GM19035 (cell line): ENCODE results near the gene WNT6.

Source experiments
- ATAC-seq: cut with Tn5 transposase; IDR thresholded peaks from one replicate; pipeline ENCODE4 v1.9.1; 2021; ENCODE audit not compliant: unreplicated experiment

WNT6 gene

GRCh38 chr2:218859556-218859987 is at the start of gene WNT6:
Gene WNT6 (plus strand): TSS chr2:218859805. CDS start chr2:218860038, 233 bp downstream.
- ATAC-seq: no peak

GRCh38 chr2:218810256-218810655 is 49.3 kb upstream of the WNT6 start:
- no peak for ATAC-seq

DNA sequence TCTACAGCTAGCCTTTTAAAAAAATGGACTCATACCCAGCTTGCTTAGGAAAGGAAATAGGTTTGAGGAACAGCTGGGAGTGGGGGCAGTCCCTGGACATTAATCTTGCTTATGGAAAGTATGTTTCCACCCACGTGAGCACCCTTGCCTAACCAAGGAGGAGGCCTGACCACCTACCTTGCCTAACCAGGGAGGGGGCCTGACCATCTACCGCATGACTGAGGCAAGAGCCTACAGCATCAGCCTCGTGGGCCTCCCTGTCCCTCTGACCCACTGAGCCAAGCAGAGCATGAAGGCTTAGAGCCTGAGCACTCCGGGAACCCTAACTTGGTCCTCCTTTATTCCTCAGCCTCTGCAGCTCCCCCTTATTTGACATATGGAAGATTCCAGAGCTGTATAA is 48.2 kb upstream of the WNT6 start:
- no peak for ATAC-seq

- ATAC-seq: no peak
These were observed 47.3 kb upstream of the WNT6 start for GRCh38 chr2:218812096-218812815.

- ATAC-seq: no peak
These were observed 46.7 kb upstream of the WNT6 start for GRCh38 chr2:218812861-218813260.

- ATAC-seq: no peak
These were observed 45.7 kb upstream of the WNT6 start for GRCh38 chr2:218813771-218814460.

DNA sequence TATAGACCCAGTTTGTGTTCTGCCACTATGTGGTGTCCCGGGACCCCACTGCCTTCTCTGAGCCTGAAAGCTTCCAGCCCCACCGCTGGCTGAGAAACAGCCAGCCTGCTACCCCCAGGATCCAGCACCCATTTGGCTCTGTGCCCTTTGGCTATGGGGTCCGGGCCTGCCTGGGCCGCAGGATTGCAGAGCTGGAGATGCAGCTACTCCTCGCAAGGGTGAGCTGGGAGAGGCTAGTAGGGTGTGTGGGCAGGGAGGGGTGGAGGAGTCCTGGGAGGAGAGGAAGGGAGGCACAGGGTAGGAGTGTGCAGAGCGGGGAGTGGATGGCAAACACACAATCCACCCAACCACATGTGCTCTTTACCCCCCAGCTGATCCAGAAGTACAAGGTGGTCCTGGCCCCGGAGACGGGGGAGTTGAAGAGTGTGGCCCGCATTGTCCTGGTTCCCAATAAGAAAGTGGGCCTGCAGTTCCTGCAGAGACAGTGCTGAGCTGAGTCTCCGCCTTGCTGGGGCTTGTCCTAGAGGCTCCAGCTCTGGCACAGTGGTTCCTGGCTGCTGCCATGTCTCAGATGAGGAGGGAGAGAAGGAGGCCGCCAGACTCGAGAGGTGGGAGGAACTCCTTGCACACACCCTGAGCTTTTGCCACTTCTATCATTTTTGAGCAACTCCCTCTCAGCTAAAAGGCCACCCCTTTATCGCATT is 44.9 kb upstream of the WNT6 start:
- no peak for ATAC-seq

DNA sequence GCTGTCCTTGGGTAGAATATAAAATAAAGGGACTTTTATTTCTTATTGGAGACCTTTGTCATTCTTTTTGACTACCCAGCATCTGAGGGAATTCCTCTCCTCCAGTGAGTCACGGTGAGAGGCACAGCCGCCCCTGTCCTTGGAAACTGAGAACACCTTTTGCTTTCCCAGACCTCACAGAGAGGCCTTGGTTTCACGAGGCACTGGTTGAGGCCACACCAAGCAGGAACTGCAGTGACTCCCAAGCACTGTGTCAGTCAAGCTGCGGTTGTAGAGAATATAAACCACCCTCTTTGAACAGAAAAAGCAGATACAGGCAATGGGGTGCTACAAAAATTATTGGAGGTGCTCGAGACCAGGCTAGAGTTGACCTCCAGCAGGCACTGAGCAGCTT is 44.4 kb upstream of the WNT6 start:
- no peak for ATAC-seq

DNA sequence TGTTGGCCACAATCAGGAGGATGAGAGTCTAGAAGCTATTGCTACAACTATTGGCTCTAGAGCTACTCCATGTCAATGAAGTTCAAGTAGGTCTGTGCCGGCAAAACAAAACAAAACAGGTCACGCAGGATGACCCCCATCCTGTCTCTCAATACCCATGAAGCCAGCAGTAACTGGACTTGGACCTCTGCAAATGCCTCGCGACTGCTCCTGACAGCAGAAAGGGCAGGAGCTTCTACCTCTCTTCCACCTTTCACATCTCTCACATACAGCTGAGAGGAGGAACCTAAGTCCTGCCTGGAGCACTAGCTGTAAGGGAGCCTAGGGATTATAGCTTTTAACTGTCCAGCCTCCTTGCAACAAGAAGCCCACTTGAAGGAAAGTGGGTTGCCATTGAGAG is 44.0 kb upstream of the WNT6 start:
- ATAC-seq: no peak

GRCh38 chr2:218816561-218817011 is 43.0 kb upstream of the WNT6 start:
- ATAC-seq: no peak

DNA sequence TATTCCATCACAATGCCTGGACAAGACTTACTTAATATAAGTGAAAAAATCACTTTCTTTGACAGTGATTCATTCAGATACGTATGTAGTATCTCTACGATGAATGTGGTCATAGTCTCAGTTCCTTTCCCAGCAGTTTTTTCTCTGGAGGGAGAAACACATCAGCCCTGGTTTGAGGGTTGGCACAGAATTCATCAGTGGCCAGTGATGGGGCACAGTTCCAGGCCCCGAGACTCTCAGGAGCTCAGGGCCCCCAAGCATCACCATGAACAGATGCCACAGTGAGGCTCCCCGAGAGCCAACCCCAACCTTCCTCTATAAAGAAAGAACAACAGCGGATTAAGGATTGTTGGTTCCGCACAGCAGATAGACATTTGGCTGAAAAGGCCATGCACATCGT is 40.5 kb upstream of the WNT6 start:
- ATAC-seq: no peak

GRCh38 chr2:218820746-218821369 is 38.7 kb upstream of the WNT6 start:
- ATAC-seq: no peak

DNA sequence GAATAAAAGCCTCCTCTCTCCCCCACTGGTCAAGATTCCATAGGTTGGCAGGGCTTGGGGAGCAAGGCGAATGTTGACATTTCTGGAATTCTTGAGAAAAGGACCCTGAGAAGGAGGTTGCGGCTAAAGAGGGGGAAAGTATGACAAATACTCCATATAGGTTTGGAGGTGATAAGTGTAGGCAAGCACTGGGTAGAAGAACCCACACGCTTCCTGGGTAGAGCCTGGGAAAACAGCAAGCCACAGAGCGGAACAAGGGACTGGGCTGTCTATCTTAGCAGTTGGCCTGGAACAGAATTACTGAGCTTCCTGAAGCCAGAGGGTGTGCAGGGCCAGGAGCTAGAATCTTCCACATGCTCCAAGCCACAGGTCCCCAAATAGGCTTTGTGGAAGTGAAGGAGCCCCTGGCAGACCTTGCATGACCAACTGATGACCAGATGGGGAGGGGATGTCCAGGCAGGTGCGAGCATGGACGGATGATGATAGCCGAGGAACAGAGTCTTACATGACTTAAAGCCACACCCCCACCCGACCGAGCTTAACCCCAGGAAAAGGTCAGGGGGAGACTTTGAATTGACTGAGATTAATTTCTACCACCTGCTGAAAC is 37.9 kb upstream of the WNT6 start:
- no peak for ATAC-seq

DNA sequence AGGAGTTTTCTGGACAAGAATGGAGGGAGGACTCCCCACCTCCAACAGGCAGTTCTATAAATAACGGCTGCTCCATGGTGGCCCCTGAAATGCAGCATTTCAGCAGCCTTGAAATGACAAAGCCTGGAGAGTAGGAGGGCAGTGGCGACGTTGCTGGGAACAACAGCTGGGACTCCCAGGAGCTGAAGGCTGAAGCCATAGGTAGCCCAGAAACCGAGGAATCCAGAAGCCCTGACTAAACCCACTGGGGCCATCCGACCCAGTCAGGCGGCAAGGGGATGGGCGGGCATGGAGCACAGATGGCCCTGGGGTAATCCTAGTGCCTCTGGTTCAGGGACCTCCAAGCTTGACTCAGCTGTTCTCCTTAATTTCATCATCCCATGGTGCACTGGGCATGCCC is 37.0 kb upstream of the WNT6 start:
- no peak for ATAC-seq

GRCh38 chr2:218823196-218823855 is 36.3 kb upstream of the WNT6 start:
- ATAC-seq: no peak

- ATAC-seq: no peak
These were observed 35.6 kb upstream of the WNT6 start for GRCh38 chr2:218824004-218824403.

- ATAC-seq: no peak
These were observed 32.8 kb upstream of the WNT6 start for GRCh38 chr2:218826791-218827190.

- ATAC-seq: no peak
These were observed 31.7 kb upstream of the WNT6 start for GRCh38 chr2:218827701-218828476.

- ATAC-seq: no peak
These were observed 31.2 kb upstream of the WNT6 start for GRCh38 chr2:218828477-218828778.

DNA sequence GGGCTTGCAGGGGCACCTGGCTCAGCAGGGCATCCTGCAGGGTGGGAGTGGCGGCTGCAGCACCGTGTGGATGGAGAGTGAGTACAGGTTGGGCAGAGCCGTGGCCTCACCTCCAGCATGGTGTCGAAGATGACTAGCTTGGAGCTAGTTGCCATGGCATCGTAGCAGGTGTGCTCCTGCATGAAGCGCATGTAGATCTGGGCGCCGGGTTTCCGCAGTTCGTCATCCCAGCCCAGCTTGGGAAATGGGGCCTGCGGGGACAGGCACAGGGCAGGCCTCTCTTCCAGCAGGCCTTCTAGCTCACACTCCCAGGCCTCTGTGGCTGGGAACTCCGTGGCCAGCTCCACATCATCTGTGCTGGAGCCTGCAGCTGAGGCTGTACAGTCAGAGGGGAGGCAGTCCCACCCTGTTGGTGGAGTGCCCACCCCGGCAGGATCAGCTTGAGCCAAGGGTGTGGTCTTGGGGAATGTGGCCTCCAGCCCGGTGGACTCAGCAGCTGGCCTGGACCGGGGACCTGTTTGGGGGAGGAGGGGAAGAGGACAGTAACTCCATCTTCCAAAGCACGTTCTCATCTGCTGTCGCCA is 29.6 kb upstream of the WNT6 start:
- ATAC-seq: no peak
